HL-60 (cell line): ENCODE data around the gene SEPTIN12.

ENCODE experiments used
- CTCF ChIP-seq: IDR thresholded peaks from one replicate; pipeline ENCODE4 v1.5.1; 2011; ENCODE audit warnings: low read length, control low read depth, inconsistent platforms; ENCODE audit not compliant: insufficient read depth
- GABPA ChIP-seq: IDR thresholded peaks from 2 replicates; pipeline ENCODE4 v1.6.1; 2012; ENCODE audit warnings: low read depth
- POLR2AphosphoS5 ChIP-seq: IDR thresholded peaks from 2 replicates; pipeline ENCODE4 v1.6.1; 2012; ENCODE audit warnings: low read depth
- SPI1 ChIP-seq: IDR thresholded peaks from 2 replicates; pipeline ENCODE4 v1.6.1; 2012; ENCODE audit warnings: low read depth, mild to moderate bottlenecking, borderline replicate concordance
- TF ChIP-seq, protein P1 (sequence below): IDR thresholded peaks from 2 replicates; pipeline ENCODE4 v1.6.1; 2012; ENCODE audit warnings: low read depth; ENCODE audit not compliant: insufficient replicate concordance

- TF ChIP-seq CTCF = no peak
- no peak for TF ChIP-seq POLR2AphosphoS5
- TF ChIP-seq, protein P1, sequence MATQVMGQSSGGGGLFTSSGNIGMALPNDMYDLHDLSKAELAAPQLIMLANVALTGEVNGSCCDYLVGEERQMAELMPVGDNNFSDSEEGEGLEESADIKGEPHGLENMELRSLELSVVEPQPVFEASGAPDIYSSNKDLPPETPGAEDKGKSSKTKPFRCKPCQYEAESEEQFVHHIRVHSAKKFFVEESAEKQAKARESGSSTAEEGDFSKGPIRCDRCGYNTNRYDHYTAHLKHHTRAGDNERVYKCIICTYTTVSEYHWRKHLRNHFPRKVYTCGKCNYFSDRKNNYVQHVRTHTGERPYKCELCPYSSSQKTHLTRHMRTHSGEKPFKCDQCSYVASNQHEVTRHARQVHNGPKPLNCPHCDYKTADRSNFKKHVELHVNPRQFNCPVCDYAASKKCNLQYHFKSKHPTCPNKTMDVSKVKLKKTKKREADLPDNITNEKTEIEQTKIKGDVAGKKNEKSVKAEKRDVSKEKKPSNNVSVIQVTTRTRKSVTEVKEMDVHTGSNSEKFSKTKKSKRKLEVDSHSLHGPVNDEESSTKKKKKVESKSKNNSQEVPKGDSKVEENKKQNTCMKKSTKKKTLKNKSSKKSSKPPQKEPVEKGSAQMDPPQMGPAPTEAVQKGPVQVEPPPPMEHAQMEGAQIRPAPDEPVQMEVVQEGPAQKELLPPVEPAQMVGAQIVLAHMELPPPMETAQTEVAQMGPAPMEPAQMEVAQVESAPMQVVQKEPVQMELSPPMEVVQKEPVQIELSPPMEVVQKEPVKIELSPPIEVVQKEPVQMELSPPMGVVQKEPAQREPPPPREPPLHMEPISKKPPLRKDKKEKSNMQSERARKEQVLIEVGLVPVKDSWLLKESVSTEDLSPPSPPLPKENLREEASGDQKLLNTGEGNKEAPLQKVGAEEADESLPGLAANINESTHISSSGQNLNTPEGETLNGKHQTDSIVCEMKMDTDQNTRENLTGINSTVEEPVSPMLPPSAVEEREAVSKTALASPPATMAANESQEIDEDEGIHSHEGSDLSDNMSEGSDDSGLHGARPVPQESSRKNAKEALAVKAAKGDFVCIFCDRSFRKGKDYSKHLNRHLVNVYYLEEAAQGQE = no peak
- TF ChIP-seq SPI1 = no peak
- no peak for TF ChIP-seq GABPA
Observed at GRCh38 chr16:4754865-4755264, 33.3 kb downstream of the SEPTIN12 start.
